ENCODE data around the gene TTBK2.

DNA sequence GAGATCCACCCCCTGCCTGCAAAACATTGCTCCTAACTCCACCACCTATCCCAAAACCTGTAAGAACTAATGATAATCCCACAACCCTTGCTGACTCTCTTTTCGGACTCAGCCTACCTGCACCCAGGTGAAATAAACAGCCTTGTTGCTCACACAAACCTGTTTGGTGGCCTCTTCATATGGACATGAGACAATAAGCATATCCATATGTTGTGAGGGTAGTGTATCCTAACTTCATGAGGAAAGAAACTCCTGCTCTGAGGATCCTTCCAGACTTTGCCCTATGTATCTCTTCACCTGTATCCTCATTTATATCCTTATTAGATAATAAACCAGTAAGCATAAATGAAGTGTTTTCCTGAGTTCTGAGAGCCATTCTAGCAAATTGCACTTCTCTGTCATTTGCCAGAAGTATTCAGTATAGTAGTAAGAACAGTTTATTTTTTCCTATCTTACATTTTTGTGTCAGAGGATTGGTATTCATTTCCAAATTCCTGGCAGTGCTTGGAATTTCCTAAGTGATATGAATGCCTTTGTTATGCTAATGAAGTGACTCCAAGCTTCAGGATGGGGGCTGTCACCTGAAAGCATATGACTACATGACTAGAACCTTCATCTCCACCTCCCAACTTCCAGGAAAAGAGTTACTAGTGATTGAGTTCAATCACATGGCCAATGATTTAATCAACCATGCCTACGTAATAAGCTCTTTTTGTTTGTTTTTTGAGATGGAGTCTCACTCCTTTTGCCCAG, 30.2 kb downstream of the TTBK2 start:
- TF ChIP-seq CTCF (IDR thresholded peaks at IDR 0.05; ENCODE audit: insufficient read depth, low read length): no peak
- no peak for TF ChIP-seq GABPA (IDR thresholded peaks at IDR 0.05; ENCODE audit: low read depth)
- TF ChIP-seq, protein P1, sequence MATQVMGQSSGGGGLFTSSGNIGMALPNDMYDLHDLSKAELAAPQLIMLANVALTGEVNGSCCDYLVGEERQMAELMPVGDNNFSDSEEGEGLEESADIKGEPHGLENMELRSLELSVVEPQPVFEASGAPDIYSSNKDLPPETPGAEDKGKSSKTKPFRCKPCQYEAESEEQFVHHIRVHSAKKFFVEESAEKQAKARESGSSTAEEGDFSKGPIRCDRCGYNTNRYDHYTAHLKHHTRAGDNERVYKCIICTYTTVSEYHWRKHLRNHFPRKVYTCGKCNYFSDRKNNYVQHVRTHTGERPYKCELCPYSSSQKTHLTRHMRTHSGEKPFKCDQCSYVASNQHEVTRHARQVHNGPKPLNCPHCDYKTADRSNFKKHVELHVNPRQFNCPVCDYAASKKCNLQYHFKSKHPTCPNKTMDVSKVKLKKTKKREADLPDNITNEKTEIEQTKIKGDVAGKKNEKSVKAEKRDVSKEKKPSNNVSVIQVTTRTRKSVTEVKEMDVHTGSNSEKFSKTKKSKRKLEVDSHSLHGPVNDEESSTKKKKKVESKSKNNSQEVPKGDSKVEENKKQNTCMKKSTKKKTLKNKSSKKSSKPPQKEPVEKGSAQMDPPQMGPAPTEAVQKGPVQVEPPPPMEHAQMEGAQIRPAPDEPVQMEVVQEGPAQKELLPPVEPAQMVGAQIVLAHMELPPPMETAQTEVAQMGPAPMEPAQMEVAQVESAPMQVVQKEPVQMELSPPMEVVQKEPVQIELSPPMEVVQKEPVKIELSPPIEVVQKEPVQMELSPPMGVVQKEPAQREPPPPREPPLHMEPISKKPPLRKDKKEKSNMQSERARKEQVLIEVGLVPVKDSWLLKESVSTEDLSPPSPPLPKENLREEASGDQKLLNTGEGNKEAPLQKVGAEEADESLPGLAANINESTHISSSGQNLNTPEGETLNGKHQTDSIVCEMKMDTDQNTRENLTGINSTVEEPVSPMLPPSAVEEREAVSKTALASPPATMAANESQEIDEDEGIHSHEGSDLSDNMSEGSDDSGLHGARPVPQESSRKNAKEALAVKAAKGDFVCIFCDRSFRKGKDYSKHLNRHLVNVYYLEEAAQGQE (IDR thresholded peaks at IDR 0.05; ENCODE audit: insufficient replicate concordance, low read depth): no peak
- no peak for TF ChIP-seq POLR2AphosphoS5 (IDR thresholded peaks at IDR 0.05; ENCODE audit: low read depth)
- no peak for TF ChIP-seq SPI1 (IDR thresholded peaks at IDR 0.05; ENCODE audit: borderline replicate concordance, low read depth)
